HepG2 (cell line): ENCODE results near the gene TLL2. TPM values are rescaled to one million over a fixed set of nuclear protein-coding genes. Genes with fewer than 3 reads are reported as not detected.

ENCODE experiments used
- ATAC-seq: fragments of 200-7000 bp; cut with Tn5 transposase; 3 replicates; pipeline ENCODE4 v1.9.1; 2020; ENCODE audit warnings: mild to moderate bottlenecking, moderate library complexity
- BruUV-seq: library from RNA; stranded (reverse); fragments of 400-500 nt; replicated peaks from 2 replicates; lab custom pipeline; 2021; lab: Mats Ljungman, UMichigan
- CTCF ChIA-PET: fragments of 300-600 bp; formaldehyde crosslinking; extraction: SDS; loops from one replicate; lab custom pipeline; 2021; ENCODE audit warnings: low total read pairs, inconsistent platforms, low intra/inter-chr PET ratio; lab: Yijun Ruan, JAX
- POLR2A ChIA-PET: fragments of 350-600 bp; sonication (Branson Sonifier 250); formaldehyde crosslinking; loops from one replicate; lab custom pipeline; 2020; ENCODE audit warnings: antibody characterized with exemption, inconsistent platforms; lab: Yijun Ruan, JAX
- DNase-seq: peaks from one replicate; pipeline ENCODE4 v3.0.0-alpha.2; 2015; ENCODE audit warnings: low spot score
- FAIRE-seq: peaks from 3 replicates; lab custom pipeline; 2011; peaks lifted over from hg19 to GRCh38; lab: Jason Lieb, UNC
- H2AFZ ChIP-seq: one replicate; pipeline ENCODE4 v1.6.1; 2011; ENCODE audit warnings: low read length, inconsistent platforms
- H3K27ac ChIP-seq: fragments of 300-600 bp; 3 replicates; pipeline ENCODE4 v1.8.0; 2011; ENCODE audit warnings: mixed run types, mild to moderate bottlenecking, mixed read lengths, low read length, inconsistent platforms; ENCODE audit not compliant: insufficient read depth; ENCODE audit errors: extremely low read length
- H3K27me3 ChIP-seq, 2 experiments: fragments of 200-600 bp in 1 of 2; 2 replicates in 1 of 2; 3 replicates in 1 of 2; pipeline versions ENCODE4 v1.6.0 to v1.8.0; 2011; ENCODE audit warnings: low read length in 2 of 2, mild to moderate bottlenecking in 2 of 2, moderate library complexity in 2 of 2, inconsistent platforms in 1 of 2; ENCODE audit not compliant: insufficient read depth in 2 of 2, control insufficient read depth in 1 of 2
- H3K36me3 ChIP-seq, 2 experiments: fragments of 200-600 bp in 1 of 2; replicated peaks in 1 of 2; 2 replicates in 1 of 2; 3 replicates in 1 of 2; pipeline versions ENCODE4 v1.5.1 to v1.8.0; 2011; ENCODE audit warnings: low read length in 2 of 2, inconsistent platforms in 1 of 2; ENCODE audit not compliant: insufficient read depth in 2 of 2, control insufficient read depth in 1 of 2
- H3K4me1 ChIP-seq: 2 replicates; pipeline ENCODE4 v1.5.1; 2012; ENCODE audit warnings: low read length, inconsistent platforms; ENCODE audit not compliant: insufficient read depth
- H3K4me2 ChIP-seq: 2 replicates; pipeline ENCODE4 v1.6.0; 2011; ENCODE audit warnings: low read depth, low read length, inconsistent platforms
- H3K4me3 ChIP-seq, 3 experiments: fragments of 200-600 bp in 1 of 3; sonication (generic), shearing (Covaris generic) in 1 of 3; replicated peaks in 1 of 3; 2 replicates each; pipeline ENCODE4 v1.5.1; 2011 to 2016; ENCODE audit warnings: low read length in 3 of 3, inconsistent platforms in 2 of 3, low read depth in 2 of 3, mild to moderate bottlenecking in 2 of 3, control low read depth in 1 of 3, mixed read lengths in 1 of 3; ENCODE audit not compliant: insufficient read depth in 1 of 3
- H3K79me2 ChIP-seq: one replicate; pipeline ENCODE4 v1.6.1; 2011; ENCODE audit warnings: low read length, inconsistent platforms; ENCODE audit not compliant: insufficient read depth
- H3K9ac ChIP-seq: 2 replicates; pipeline ENCODE4 v1.6.0; 2011; ENCODE audit warnings: mild to moderate bottlenecking, low read depth, low read length, inconsistent platforms; ENCODE audit not compliant: insufficient read depth
- H3K9me3 ChIP-seq: 2 replicates; pipeline ENCODE4 v1.5.1; 2012; ENCODE audit warnings: mild to moderate bottlenecking, low read length
- H4K20me1 ChIP-seq: 2 replicates; pipeline ENCODE4 v1.6.0; 2011; ENCODE audit warnings: inconsistent platforms, mild to moderate bottlenecking, low read length, moderate library complexity; ENCODE audit not compliant: insufficient read depth
- MAFK ChIP-seq, 2 experiments: IDR thresholded peaks in 1 of 2; conservative IDR thresholded peaks in 1 of 2; 2 replicates each; pipeline ENCODE4 v1.6.1; 2011; ENCODE audit warnings: improper control_type of control experiment in 2 of 2, low read length in 2 of 2
- MYC ChIP-seq: sonication (generic); formaldehyde crosslinking; IDR thresholded peaks from 2 replicates; pipeline ENCODE4 v1.9.0; 2021; ENCODE audit warnings: missing genetic modification reagents, borderline replicate concordance
- NCOA1 ChIP-seq: sonication (generic); formaldehyde crosslinking; IDR thresholded peaks from 2 replicates; pipeline ENCODE4 v1.9.0; 2021; ENCODE audit warnings: missing genetic modification reagents
- SMC3 ChIP-seq: IDR thresholded peaks from 2 replicates; pipeline ENCODE4 v1.6.1; 2011; ENCODE audit warnings: low read length, improper control_type of control experiment
- ZNF619 ChIP-seq: sonication (generic); formaldehyde crosslinking; IDR thresholded peaks from 2 replicates; pipeline ENCODE4 v1.4.0; 2020; ENCODE audit warnings: mild to moderate bottlenecking, missing genetic modification reagents
- ZNF703 ChIP-seq: sonication (generic); formaldehyde crosslinking; IDR thresholded peaks from 2 replicates; pipeline ENCODE4 v1.5.1; 2020; ENCODE audit warnings: missing genetic modification reagents, mild to moderate bottlenecking, moderate library complexity, borderline replicate concordance
- ZNF746 ChIP-seq: sonication (generic); formaldehyde crosslinking; IDR thresholded peaks from 2 replicates; pipeline ENCODE4 v1.8.0; 2022; ENCODE audit warnings: mild to moderate bottlenecking, missing genetic modification reagents
- ZNF747 ChIP-seq: sonication (generic); formaldehyde crosslinking; IDR thresholded peaks from 2 replicates; pipeline ENCODE4 v1.8.1; 2023; ENCODE audit warnings: missing genetic modification reagents, mild to moderate bottlenecking, borderline replicate concordance
- ZSCAN31 ChIP-seq: sonication (generic); formaldehyde crosslinking; IDR thresholded peaks from 2 replicates; pipeline ENCODE4 v1.5.0; 2020; ENCODE audit warnings: low read depth, mild to moderate bottlenecking, missing genetic modification reagents
- WGBS: methylation state at CpG from one replicate; pipeline ENCODE4 v1.1.6; 2017; ENCODE audit warnings: low lambda C conversion rate; 5-methylcytosine and 5-hydroxymethylcytosine counted together
- in situ Hi-C: cut with HindIII; loops from 2 replicates; pipeline ENCODE4 v1.10.0; 2017; ENCODE audit warnings: low pct_unique_long_range_greater_than_20kb; ENCODE audit not compliant: extremely low pct_ligation_motif_present
- intact Hi-C: fragments of 100-400 bp; cut with micrococcal nuclease; formaldehyde crosslinking; loops from one replicate; pipeline ENCODE4 v1.10.0; 2022; ENCODE audit not compliant: unreplicated experiment
- polyA plus RNA-seq, 8 experiments: library from polyadenylated mRNA; depleted of rRNA in 3 of 8; stranded (reverse) in 7 of 8; unstranded in 1 of 8; fragments of >200 nt; fragmentation: Illumina TruSeq in 4 of 8; extraction: Trizol in 4 of 8; gene quantifications; 2 replicates each; pipeline versions ENCODE4 v1.2.1 to v1.2.3, GENCODE V29; 2011 to 2016; ENCODE audit warnings: low read depth in 4 of 8, missing spikeins in 1 of 8, mixed read lengths in 1 of 8; ENCODE audit not compliant: insufficient read depth in 1 of 8
- total RNA-seq, 5 experiments: library from RNA; depleted of rRNA; stranded (reverse); fragments of >200 nt; fragmentation: Illumina TruSeq; extraction: Trizol; gene quantifications; 2 replicates each; pipeline ENCODE4 v1.2.3, GENCODE V29; 2016; ENCODE audit warnings: low read depth in 1 of 5
- TF ChIP-seq, protein P1 (sequence below): sonication (generic); formaldehyde crosslinking; IDR thresholded peaks from 2 replicates; pipeline ENCODE4 v1.5.1; 2020; ENCODE audit warnings: mild to moderate bottlenecking, missing genetic modification reagents, borderline replicate concordance
- TF ChIP-seq, protein P2 (sequence below): sonication (generic); formaldehyde crosslinking; IDR thresholded peaks from 2 replicates; pipeline ENCODE4 v1.5.1; 2020; ENCODE audit warnings: missing genetic modification reagents, mild to moderate bottlenecking, borderline replicate concordance
- TF ChIP-seq, protein P3 (sequence below): sonication (generic); formaldehyde crosslinking; IDR thresholded peaks from 2 replicates; pipeline ENCODE4 v1.5.0; 2020; ENCODE audit warnings: mild to moderate bottlenecking, missing genetic modification reagents, moderate library complexity

The TLL2 gene
- total and polyA plus RNA-seq, 2 of the 13 experiments (the other 11 are each of a cell fraction or from before 2014, with no cell fraction given) = 0.09 TPM; not detected in 1

DNA sequence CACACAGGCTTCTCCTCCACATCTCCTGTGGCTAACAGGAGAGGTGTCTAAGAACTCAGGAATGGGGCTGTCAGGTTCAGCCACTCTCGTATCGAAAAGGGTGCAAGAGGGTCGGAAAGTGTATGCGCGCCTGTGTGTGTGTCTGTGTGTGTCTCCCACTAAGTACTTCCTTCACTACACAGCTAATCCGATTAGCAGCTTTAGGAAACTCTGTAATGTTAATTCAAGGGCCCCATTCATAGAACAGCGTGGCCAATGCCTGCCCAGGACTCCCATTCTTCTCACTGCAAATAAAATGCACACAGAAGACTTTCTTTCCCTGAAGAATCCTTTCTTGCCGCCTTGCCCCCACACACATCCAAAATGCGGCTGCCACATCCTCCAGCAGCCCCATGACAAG is 39.9 kb downstream of the TLL2 start (continued):
- TF ChIP-seq ZNF746 (CRISPR knock-in tag) (no peak), ZSCAN31 (no peak)
- TF ChIP-seq, protein P1, sequence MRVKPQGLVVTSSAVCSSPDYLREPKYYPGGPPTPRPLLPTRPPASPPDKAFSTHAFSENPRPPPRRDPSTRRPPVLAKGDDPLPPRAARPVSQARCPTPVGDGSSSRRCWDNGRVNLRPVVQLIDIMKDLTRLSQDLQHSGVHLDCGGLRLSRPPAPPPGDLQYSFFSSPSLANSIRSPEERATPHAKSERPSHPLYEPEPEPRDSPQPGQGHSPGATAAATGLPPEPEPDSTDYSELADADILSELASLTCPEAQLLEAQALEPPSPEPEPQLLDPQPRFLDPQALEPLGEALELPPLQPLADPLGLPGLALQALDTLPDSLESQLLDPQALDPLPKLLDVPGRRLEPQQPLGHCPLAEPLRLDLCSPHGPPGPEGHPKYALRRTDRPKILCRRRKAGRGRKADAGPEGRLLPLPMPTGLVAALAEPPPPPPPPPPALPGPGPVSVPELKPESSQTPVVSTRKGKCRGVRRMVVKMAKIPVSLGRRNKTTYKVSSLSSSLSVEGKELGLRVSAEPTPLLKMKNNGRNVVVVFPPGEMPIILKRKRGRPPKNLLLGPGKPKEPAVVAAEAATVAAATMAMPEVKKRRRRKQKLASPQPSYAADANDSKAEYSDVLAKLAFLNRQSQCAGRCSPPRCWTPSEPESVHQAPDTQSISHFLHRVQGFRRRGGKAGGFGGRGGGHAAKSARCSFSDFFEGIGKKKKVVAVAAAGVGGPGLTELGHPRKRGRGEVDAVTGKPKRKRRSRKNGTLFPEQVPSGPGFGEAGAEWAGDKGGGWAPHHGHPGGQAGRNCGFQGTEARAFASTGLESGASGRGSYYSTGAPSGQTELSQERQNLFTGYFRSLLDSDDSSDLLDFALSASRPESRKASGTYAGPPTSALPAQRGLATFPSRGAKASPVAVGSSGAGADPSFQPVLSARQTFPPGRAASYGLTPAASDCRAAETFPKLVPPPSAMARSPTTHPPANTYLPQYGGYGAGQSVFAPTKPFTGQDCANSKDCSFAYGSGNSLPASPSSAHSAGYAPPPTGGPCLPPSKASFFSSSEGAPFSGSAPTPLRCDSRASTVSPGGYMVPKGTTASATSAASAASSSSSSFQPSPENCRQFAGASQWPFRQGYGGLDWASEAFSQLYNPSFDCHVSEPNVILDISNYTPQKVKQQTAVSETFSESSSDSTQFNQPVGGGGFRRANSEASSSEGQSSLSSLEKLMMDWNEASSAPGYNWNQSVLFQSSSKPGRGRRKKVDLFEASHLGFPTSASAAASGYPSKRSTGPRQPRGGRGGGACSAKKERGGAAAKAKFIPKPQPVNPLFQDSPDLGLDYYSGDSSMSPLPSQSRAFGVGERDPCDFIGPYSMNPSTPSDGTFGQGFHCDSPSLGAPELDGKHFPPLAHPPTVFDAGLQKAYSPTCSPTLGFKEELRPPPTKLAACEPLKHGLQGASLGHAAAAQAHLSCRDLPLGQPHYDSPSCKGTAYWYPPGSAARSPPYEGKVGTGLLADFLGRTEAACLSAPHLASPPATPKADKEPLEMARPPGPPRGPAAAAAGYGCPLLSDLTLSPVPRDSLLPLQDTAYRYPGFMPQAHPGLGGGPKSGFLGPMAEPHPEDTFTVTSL (CRISPR knock-in tag) = no peak

DNA sequence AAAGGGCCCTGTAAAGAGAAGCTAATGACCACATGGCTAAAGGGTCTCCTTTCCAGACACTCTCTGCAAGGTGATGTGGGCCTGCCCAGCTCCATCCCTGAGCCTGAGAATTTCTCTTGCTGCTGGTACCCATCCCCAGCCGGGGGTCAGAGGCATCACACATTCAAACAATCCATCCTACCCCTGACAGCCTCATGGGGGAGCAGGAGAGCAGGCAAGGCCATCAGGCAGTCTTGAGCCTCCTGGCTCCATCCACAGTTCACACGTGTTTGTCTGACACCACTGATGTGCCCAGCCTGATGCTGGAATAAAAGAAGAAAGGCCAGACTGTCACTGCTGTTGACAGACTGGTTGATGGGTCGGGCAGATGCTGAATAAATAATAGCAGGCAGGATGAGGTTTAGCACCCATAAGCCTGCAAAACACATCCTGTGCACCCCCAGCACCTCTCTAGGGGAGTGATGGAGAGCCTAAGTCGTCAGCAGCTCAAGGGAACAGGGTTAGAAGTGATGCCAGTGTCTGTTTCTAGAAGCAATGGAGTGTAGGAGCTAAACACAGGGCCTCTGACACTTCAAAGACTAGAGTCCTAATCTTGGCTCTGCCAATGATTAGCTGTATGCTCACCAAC is 43.5 kb downstream of the TLL2 start:
- Histone ChIP-seq H2AFZ (no peak overlapping the region), H3K4me2 (no peak overlapping the region), H3K4me1 (no peaks in the 10 kb centered on the region), H3K4me3 (no peak overlapping the region), H3K79me2 (no peaks in the 10 kb centered on the region), H3K9ac (no peak overlapping the region), H3K27ac (no peak overlapping the region), H4K20me1 (no peaks in the 10 kb centered on the region), H3K9me3 (no peaks in the 10 kb centered on the region), H3K36me3 (no peaks in the 10 kb centered on the region), H3K27me3 (peaks cover 4 to 34% of the 10 kb centered on the region in 2 experiments; a peak in 3 of 5 replicates)
- CTCF ChIA-PET = interaction anchor here (1.2 kb wide), 1 partner anchor 41 kb away, joined by 3 read pairs; no protein-coding TSS in a partner anchor
- POLR2A ChIA-PET = no interaction called here
- FAIRE-seq (no peak), ATAC-seq (peak; percentile 91), DNase-seq (peak; percentile 18)
- no TSS peak for BruUV-seq
- in situ Hi-C loops = no loop called here
- WGBS = 0% methylated on average over 4 of the region's 4 CpGs
- intact Hi-C loops = loop anchor here (1.0 kb wide), 1 partner anchor 43 kb away; the partner anchor contains the start of gene TLL2
- TF ChIP-seq ZNF619 (CRISPR knock-in tag) (no peak), MYC (CRISPR knock-in tag) (peak; percentile 23; the same call in 1 of the 2 replicates), ZNF703 (CRISPR knock-in tag) (no peak), MAFK (conservative IDR thresholded peaks at IDR 0.05 in 1 of 2, IDR thresholded peaks at IDR 0.05 in 1 of 2; ENCODE audit: low read length in 2 of 2) (no peak), SMC3 (peak; percentile 41; the same call in 1 of the 2 replicates), NCOA1 (CRISPR knock-in tag) (no peak), ZNF747 (CRISPR knock-in tag) (no peak)
- TF ChIP-seq, protein P2, sequence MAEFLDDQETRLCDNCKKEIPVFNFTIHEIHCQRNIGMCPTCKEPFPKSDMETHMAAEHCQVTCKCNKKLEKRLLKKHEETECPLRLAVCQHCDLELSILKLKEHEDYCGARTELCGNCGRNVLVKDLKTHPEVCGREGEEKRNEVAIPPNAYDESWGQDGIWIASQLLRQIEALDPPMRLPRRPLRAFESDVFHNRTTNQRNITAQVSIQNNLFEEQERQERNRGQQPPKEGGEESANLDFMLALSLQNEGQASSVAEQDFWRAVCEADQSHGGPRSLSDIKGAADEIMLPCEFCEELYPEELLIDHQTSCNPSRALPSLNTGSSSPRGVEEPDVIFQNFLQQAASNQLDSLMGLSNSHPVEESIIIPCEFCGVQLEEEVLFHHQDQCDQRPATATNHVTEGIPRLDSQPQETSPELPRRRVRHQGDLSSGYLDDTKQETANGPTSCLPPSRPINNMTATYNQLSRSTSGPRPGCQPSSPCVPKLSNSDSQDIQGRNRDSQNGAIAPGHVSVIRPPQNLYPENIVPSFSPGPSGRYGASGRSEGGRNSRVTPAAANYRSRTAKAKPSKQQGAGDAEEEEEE (CRISPR knock-in tag) = no peak
- TF ChIP-seq, protein P3, sequence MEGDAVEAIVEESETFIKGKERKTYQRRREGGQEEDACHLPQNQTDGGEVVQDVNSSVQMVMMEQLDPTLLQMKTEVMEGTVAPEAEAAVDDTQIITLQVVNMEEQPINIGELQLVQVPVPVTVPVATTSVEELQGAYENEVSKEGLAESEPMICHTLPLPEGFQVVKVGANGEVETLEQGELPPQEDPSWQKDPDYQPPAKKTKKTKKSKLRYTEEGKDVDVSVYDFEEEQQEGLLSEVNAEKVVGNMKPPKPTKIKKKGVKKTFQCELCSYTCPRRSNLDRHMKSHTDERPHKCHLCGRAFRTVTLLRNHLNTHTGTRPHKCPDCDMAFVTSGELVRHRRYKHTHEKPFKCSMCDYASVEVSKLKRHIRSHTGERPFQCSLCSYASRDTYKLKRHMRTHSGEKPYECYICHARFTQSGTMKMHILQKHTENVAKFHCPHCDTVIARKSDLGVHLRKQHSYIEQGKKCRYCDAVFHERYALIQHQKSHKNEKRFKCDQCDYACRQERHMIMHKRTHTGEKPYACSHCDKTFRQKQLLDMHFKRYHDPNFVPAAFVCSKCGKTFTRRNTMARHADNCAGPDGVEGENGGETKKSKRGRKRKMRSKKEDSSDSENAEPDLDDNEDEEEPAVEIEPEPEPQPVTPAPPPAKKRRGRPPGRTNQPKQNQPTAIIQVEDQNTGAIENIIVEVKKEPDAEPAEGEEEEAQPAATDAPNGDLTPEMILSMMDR (CRISPR knock-in tag) = peak; percentile 62
